Liver (tissue), 9 donors: ENCODE measurements around the gene PKD2. TPM values are rescaled to one million over a fixed set of nuclear protein-coding genes. Genes with fewer than 3 reads are reported as not detected.

Experiments used
- DNase-seq: peaks from one replicate; pipeline ENCODE4 v3.0.0-alpha.2; 2017; ENCODE audit warnings: low spot score
- H3K27ac ChIP-seq, 2 donors: one replicate each; pipeline ENCODE4 v1.7.0; 2013; ENCODE audit warnings: inconsistent platforms in 2 of 2, low read length in 2 of 2, control low read depth in 1 of 2, low read depth in 1 of 2, mild to moderate bottlenecking in 1 of 2
- H3K27me3 ChIP-seq, 4 donors: one replicate each; pipeline versions ENCODE4 v1.6.1 to v1.7.0; 2013; ENCODE audit warnings: low read length in 3 of 4, inconsistent platforms in 1 of 4, mild to moderate bottlenecking in 1 of 4, moderate library complexity in 1 of 4; ENCODE audit not compliant: control insufficient read depth in 4 of 4, insufficient read depth in 4 of 4
- H3K36me3 ChIP-seq, 4 donors: one replicate each; pipeline versions ENCODE4 v1.6.1 to v1.7.0; 2013; ENCODE audit warnings: low read length in 3 of 4, mild to moderate bottlenecking in 3 of 4, low read depth in 1 of 4, moderate library complexity in 1 of 4; ENCODE audit not compliant: control insufficient read depth in 4 of 4, insufficient read depth in 3 of 4
- H3K4me1 ChIP-seq, 4 donors: one replicate each; pipeline versions ENCODE4 v1.6.1 to v1.7.0; 2013; ENCODE audit warnings: low read length in 3 of 4, mild to moderate bottlenecking in 3 of 4, moderate library complexity in 1 of 4; ENCODE audit not compliant: control insufficient read depth in 4 of 4, insufficient read depth in 4 of 4
- H3K4me3 ChIP-seq, 3 donors: one replicate each; pipeline versions ENCODE4 v1.6.1 to v1.7.0; 2013; ENCODE audit warnings: low read length in 3 of 3, control low read depth in 1 of 3, low read depth in 1 of 3, mild to moderate bottlenecking in 1 of 3
- H3K9ac ChIP-seq, 2 donors: one replicate each; pipeline ENCODE4 v1.7.0; 2013; ENCODE audit warnings: low read length in 2 of 2, mild to moderate bottlenecking in 2 of 2, moderate library complexity in 2 of 2, control low read depth in 1 of 2, low read depth in 1 of 2
- H3K9me3 ChIP-seq, 4 donors: one replicate each; pipeline versions ENCODE4 v1.6.1 to v1.7.0; 2013; ENCODE audit warnings: low read length in 3 of 4; ENCODE audit not compliant: control insufficient read depth in 4 of 4
- FOXA1 ChIP-seq: IDR thresholded peaks from 2 replicates; pipeline ENCODE4 v1.6.1; 2016; ENCODE audit warnings: antibody characterized with exemption
- FOXA2 ChIP-seq: IDR thresholded peaks from 2 replicates; pipeline ENCODE4 v1.6.1; 2016; ENCODE audit warnings: antibody characterized with exemption
- HNF4A ChIP-seq, 2 donors: conservative IDR thresholded peaks; 2 replicates each; pipeline ENCODE4 v1.6.1; 2016; ENCODE audit warnings: antibody characterized with exemption in 2 of 2, mild to moderate bottlenecking in 2 of 2
- RAD21 ChIP-seq, 2 donors: IDR thresholded peaks; 2 replicates each; pipeline ENCODE4 v1.6.1; 2016; ENCODE audit warnings: antibody characterized with exemption in 2 of 2, mild to moderate bottlenecking in 2 of 2
- REST ChIP-seq: IDR thresholded peaks from 2 replicates; pipeline ENCODE4 v1.6.1; 2016; ENCODE audit warnings: antibody characterized with exemption, mild to moderate bottlenecking
- RXRA ChIP-seq, 2 donors: IDR thresholded peaks; 2 replicates each; pipeline ENCODE4 v1.6.1; 2017 to 2018; ENCODE audit warnings: antibody characterized with exemption in 2 of 2, mild to moderate bottlenecking in 1 of 2
- ZBTB33 ChIP-seq: IDR thresholded peaks from 2 replicates; pipeline ENCODE4 v1.6.1; 2016; ENCODE audit warnings: antibody characterized with exemption
- WGBS: extraction: QIAGEN DNeasy Blood & Tissue Kit; methylation state at CpG from one replicate; pipeline ENCODE4 v1.1.7; 2013; 5-methylcytosine and 5-hydroxymethylcytosine counted together
- polyA plus RNA-seq, 2 donors: library from polyadenylated mRNA; stranded (reverse) in 1 of 2; unstranded in 1 of 2; fragments of 200-250 nt in 1 of 2; fragments of >200 nt in 1 of 2; fragmentation: Nextera tagmentation in 1 of 2; extraction: Ambion mirVana in 1 of 2; gene quantifications; one replicate each; pipeline versions ENCODE4 v1.2.1 to v1.2.3, GENCODE V29; 2013 to 2015
- total RNA-seq, 2 donors: library from RNA; depleted of rRNA; stranded (reverse); fragments of >200 nt; gene quantifications; one replicate each; pipeline ENCODE4 v1.2.3, GENCODE V29; 2014
- donor health status: healthy.
- donor health status: healthy.
- donor health status: healthy.
- donor health status: healthy.
- donor health status: healthy.

The PKD2 gene
- total and polyA plus RNA-seq, 4 donors = 1.5 to 11.4 (median 7.1) TPM

- H3K4me1 ChIP-seq = peaks cover 10 to 48% (median 35%) of the 10 kb centered on the region in 4 donors
- H3K9me3 ChIP-seq = no peaks in the 10 kb centered on the region
- 84% methylated on average over 5 of the region's 5 CpGs for WGBS
- H3K27me3 ChIP-seq = no peaks in the 10 kb centered on the region
- no peak overlapping the region for H3K9ac ChIP-seq
- no peak overlapping the region for H3K27ac ChIP-seq
- no peak overlapping the region for H3K4me3 ChIP-seq
- no peak for DNase-seq
- no peaks in the 10 kb centered on the region for H3K36me3 ChIP-seq
- TF ChIP-seq RAD21 (IDR thresholded peaks at IDR 0.05) = no peak
- no peak for TF ChIP-seq HNF4A (conservative IDR thresholded peaks at IDR 0.05)
- TF ChIP-seq REST = no peak
- no peak for TF ChIP-seq ZBTB33
- TF ChIP-seq FOXA2 = no peak
Measured at GRCh38 chr4:88108747-88109122, 101.3 kb downstream of the PKD2 start.

- Histone ChIP-seq H3K9me3 (no peaks in the 10 kb centered on the region), H3K4me3 (no peak overlapping the region), H3K36me3 (no peaks in the 10 kb centered on the region), H3K27ac (no peak overlapping the region), H3K27me3 (no peaks in the 10 kb centered on the region), H3K4me1 (peaks cover 10 to 48% (median 35%) of the 10 kb centered on the region in 4 donors), H3K9ac (no peak overlapping the region)
- DNase-seq = no peak
- no peak for TF ChIP-seq FOXA1
- peak in 1 of 2 donors; percentile 38 for TF ChIP-seq HNF4A (conservative IDR thresholded peaks at IDR 0.05)
- TF ChIP-seq RXRA (IDR thresholded peaks at IDR 0.05) = peak in 1 of 2 donors; percentile 29
- no peak for TF ChIP-seq REST
- WGBS = 48% methylated on average over 5 of the region's 5 CpGs
Measured at GRCh38 chr4:88109123-88109881, 101.9 kb downstream of the PKD2 start.
